H9 (cell line): Measurements from ENCODE around the gene NEBL. TPM values are rescaled to one million over a fixed set of nuclear protein-coding genes. Genes with fewer than 3 reads are reported as not detected.

Experiments used
- DNase-seq: peaks from one replicate; pipeline ENCODE4 v3.0.0-alpha.2; 2017
- H2AFZ ChIP-seq: one replicate; pipeline ENCODE4 v1.6.1; 2013; ENCODE audit warnings: mild to moderate bottlenecking, low read length, control low read depth, moderate library complexity
- H2AK5ac ChIP-seq: 2 replicates; pipeline ENCODE4 v1.6.1; 2013; ENCODE audit warnings: low read length, control low read depth, mixed read lengths; ENCODE audit not compliant: insufficient read length
- H2BK120ac ChIP-seq: one replicate; pipeline ENCODE4 v1.6.1; 2013; ENCODE audit warnings: low read depth, mild to moderate bottlenecking, low read length, control low read depth, inconsistent platforms; ENCODE audit not compliant: poor library complexity, severe bottlenecking
- H2BK12ac ChIP-seq: 2 replicates; pipeline ENCODE4 v1.6.1; 2013; ENCODE audit warnings: low read length, control low read depth, mixed read lengths, low read depth; ENCODE audit not compliant: insufficient read length
- H2BK15ac ChIP-seq: 2 replicates; pipeline ENCODE4 v1.6.1; 2013; ENCODE audit warnings: low read depth, low read length, control low read depth
- H2BK20ac ChIP-seq: one replicate; pipeline ENCODE4 v1.6.1; 2013; ENCODE audit warnings: low read depth, mild to moderate bottlenecking, low read length, control low read depth, inconsistent platforms; ENCODE audit not compliant: poor library complexity, severe bottlenecking
- H2BK5ac ChIP-seq: 2 replicates; pipeline ENCODE4 v1.6.1; 2013; ENCODE audit warnings: low read length, control low read depth, mixed read lengths; ENCODE audit not compliant: insufficient read length
- H3K14ac ChIP-seq: 2 replicates; pipeline ENCODE4 v1.6.1; 2013; ENCODE audit warnings: low read length, control low read depth; ENCODE audit not compliant: insufficient read depth
- H3K18ac ChIP-seq: 2 replicates; pipeline ENCODE4 v1.6.1; 2013; ENCODE audit warnings: low read depth, mild to moderate bottlenecking, mixed read lengths, low read length, control low read depth; ENCODE audit not compliant: insufficient read length
- H3K23ac ChIP-seq: 2 replicates; pipeline ENCODE4 v1.6.1; 2013; ENCODE audit warnings: low read length, control low read depth, mixed read lengths, low read depth; ENCODE audit not compliant: insufficient read length
- H3K23me2 ChIP-seq: 2 replicates; pipeline ENCODE4 v1.6.1; 2013; ENCODE audit warnings: low read depth, mild to moderate bottlenecking, mixed read lengths, low read length, control low read depth; ENCODE audit not compliant: insufficient read length, poor library complexity, severe bottlenecking
- H3K27ac ChIP-seq: 2 replicates; pipeline ENCODE4 v1.5.1; 2013; ENCODE audit warnings: low read length, control low read depth, mixed read lengths, low read depth; ENCODE audit not compliant: insufficient read length
- H3K27me3 ChIP-seq: 2 replicates; pipeline ENCODE4 v1.6.1; 2013; ENCODE audit warnings: low read length, control low read depth, inconsistent platforms; ENCODE audit not compliant: insufficient read depth
- H3K4ac ChIP-seq: 2 replicates; pipeline ENCODE4 v1.6.1; 2013; ENCODE audit warnings: low read depth, mild to moderate bottlenecking, control low read depth, inconsistent platforms, low read length, moderate library complexity
- H3K4me1 ChIP-seq: 2 replicates; pipeline ENCODE4 v1.6.1; 2013; ENCODE audit warnings: low read length, control low read depth, inconsistent platforms; ENCODE audit not compliant: insufficient read depth
- H3K4me2 ChIP-seq: 2 replicates; pipeline ENCODE4 v1.6.1; 2013; ENCODE audit warnings: low read length, control low read depth, mixed read lengths; ENCODE audit not compliant: insufficient read length, insufficient read depth
- H3K56ac ChIP-seq: 2 replicates; pipeline ENCODE4 v1.6.1; 2013; ENCODE audit warnings: low read depth, mild to moderate bottlenecking, mixed read lengths, low read length, control low read depth; ENCODE audit not compliant: insufficient read length
- H3K79me1 ChIP-seq: 2 replicates; pipeline ENCODE4 v1.6.1; 2013; ENCODE audit warnings: low read depth, mild to moderate bottlenecking, moderate library complexity, low read length, control low read depth, inconsistent platforms; ENCODE audit not compliant: insufficient read depth, poor library complexity, severe bottlenecking
- H3K79me2 ChIP-seq: 2 replicates; pipeline ENCODE4 v1.6.1; 2013; ENCODE audit warnings: low read length, control low read depth, inconsistent platforms; ENCODE audit not compliant: insufficient read depth
- H3K9ac ChIP-seq: 2 replicates; pipeline ENCODE4 v1.6.1; 2013; ENCODE audit warnings: low read length, control low read depth, mixed read lengths; ENCODE audit not compliant: insufficient read length; ENCODE audit errors: extremely low read depth
- H3K9me3 ChIP-seq: one replicate; pipeline ENCODE4 v1.6.1; 2013; ENCODE audit warnings: low read depth, low read length, inconsistent platforms; ENCODE audit not compliant: control insufficient read depth
- H3T11ph ChIP-seq: one replicate; pipeline ENCODE4 v1.6.1; 2013; ENCODE audit warnings: mild to moderate bottlenecking, low read length, control low read depth, inconsistent platforms
- H4K20me1 ChIP-seq: one replicate; pipeline ENCODE4 v1.6.1; 2013; ENCODE audit not compliant: control insufficient read depth, insufficient read length, insufficient read depth
- H4K5ac ChIP-seq: 2 replicates; pipeline ENCODE4 v1.6.1; 2013; ENCODE audit warnings: low read depth, mild to moderate bottlenecking, mixed read lengths, low read length, control low read depth; ENCODE audit not compliant: insufficient read length
- H4K8ac ChIP-seq: replicated peaks from 2 replicates; pipeline ENCODE4 v1.6.1; 2013; ENCODE audit warnings: low read length, control low read depth, mixed read lengths, low read depth; ENCODE audit not compliant: insufficient read length
- H4K91ac ChIP-seq: 2 replicates; pipeline ENCODE4 v1.6.1; 2013; ENCODE audit warnings: low read depth, mild to moderate bottlenecking, moderate library complexity, mixed read lengths, low read length, control low read depth; ENCODE audit not compliant: insufficient read length
- H3K27ac Mint-ChIP-seq, 3 experiments: 2 replicates in 2 of 3; 3 replicates in 1 of 3; pipeline ENCODE4 v1.8.0; 2020 to 2021; ENCODE audit warnings: mixed read lengths in 3 of 3, mild to moderate bottlenecking in 1 of 3, moderate library complexity in 1 of 3
- H3K27me3 Mint-ChIP-seq: 2 replicates; pipeline ENCODE4 v1.8.0; 2021; ENCODE audit warnings: low read depth, mild to moderate bottlenecking, moderate library complexity, mixed read lengths
- H3K36me3 Mint-ChIP-seq, 3 experiments: 2 replicates in 2 of 3; 3 replicates in 1 of 3; pipeline ENCODE4 v1.8.0; 2020 to 2021; ENCODE audit warnings: low read depth in 3 of 3, mixed read lengths in 3 of 3; ENCODE audit not compliant: insufficient read depth in 1 of 3
- H3K4me1 Mint-ChIP-seq, 2 experiments: 2 replicates each; pipeline ENCODE4 v1.8.0; 2020; ENCODE audit warnings: mixed read lengths in 2 of 2
- H3K4me3 Mint-ChIP-seq, 2 experiments: 2 replicates in 1 of 2; 3 replicates in 1 of 2; pipeline ENCODE4 v1.8.0; 2020 to 2021; ENCODE audit warnings: mild to moderate bottlenecking in 2 of 2, mixed read lengths in 2 of 2, moderate library complexity in 1 of 2
- H3K9me3 Mint-ChIP-seq, 2 experiments: 2 replicates in 1 of 2; 3 replicates in 1 of 2; pipeline ENCODE4 v1.8.0; 2020; ENCODE audit warnings: mild to moderate bottlenecking in 2 of 2, mixed read lengths in 2 of 2, moderate library complexity in 1 of 2
- CTCF ChIP-seq: fragments of 200-600 bp; sonication (generic); conservative IDR thresholded peaks from 3 replicates; pipeline ENCODE4 v1.8.0; 2021; ENCODE audit warnings: antibody characterized with exemption, mild to moderate bottlenecking
- WGBS: extraction: QIAGEN DNeasy Blood & Tissue Kit; methylation state at CpG from one replicate; pipeline ENCODE4 v1.1.7; 2013; ENCODE audit warnings: missing lambda C conversion rate, low lambda C conversion rate, mixed read lengths; ENCODE audit not compliant: insufficient read length; ENCODE audit errors: extremely low coverage; 5-methylcytosine and 5-hydroxymethylcytosine counted together
- total RNA-seq: library from RNA; stranded (reverse); gene quantifications from 2 replicates; pipeline ENCODE4 v1.2.1, GENCODE V29; 2021

NEBL gene
- total RNA-seq, 1 experiment from 2014 or later, result 20.9 TPM

GRCh38 chr10:20771051-20771450, 126.1 kb downstream of the NEBL start:
- no peak overlapping the region for H3K4me2 ChIP-seq
- WGBS, result no CpG with 5 or more reads among the region's 2 CpGs
- DNase-seq, result no peak
- H2AFZ ChIP-seq, result no peak overlapping the region
- no peak overlapping the region for H3K4ac ChIP-seq
- H4K5ac ChIP-seq, result no peak overlapping the region
- H2BK12ac ChIP-seq, result no peak overlapping the region
- H3K27me3 ChIP-seq, result no peaks in the 10 kb centered on the region
- H3K9me3 Mint-ChIP-seq, result no peaks in the 10 kb centered on the region
- H2BK120ac ChIP-seq, result no peak overlapping the region
- no peak overlapping the region for H3K56ac ChIP-seq
- no peaks in the 10 kb centered on the region for H3K79me1 ChIP-seq
- H3K4me3 Mint-ChIP-seq, result no peak overlapping the region
- no peaks in the 10 kb centered on the region for H3K23me2 ChIP-seq
- no peak overlapping the region for H3K14ac ChIP-seq
- H3K4me1 ChIP-seq, result no peaks in the 10 kb centered on the region
- H3K27me3 Mint-ChIP-seq, result no peaks in the 10 kb centered on the region
- H3K36me3 Mint-ChIP-seq, result no peaks in the 10 kb centered on the region
- H2BK20ac ChIP-seq, result no peak overlapping the region
- no peak overlapping the region for H3K27ac ChIP-seq
- no peak overlapping the region for H3T11ph ChIP-seq
- no peak overlapping the region for H2AK5ac ChIP-seq
- no peak overlapping the region for H4K91ac ChIP-seq
- H2BK5ac ChIP-seq, result no peak overlapping the region
- no peak overlapping the region for H2BK15ac ChIP-seq
- no peak overlapping the region for H3K23ac ChIP-seq
- no peaks in the 10 kb centered on the region for H3K79me2 ChIP-seq
- no peak overlapping the region for H4K8ac ChIP-seq
- H3K9ac ChIP-seq, result no peak overlapping the region
- no peak overlapping the region for H3K27ac Mint-ChIP-seq
- H3K18ac ChIP-seq, result no peak overlapping the region
- TF ChIP-seq CTCF, result no peak
- H4K20me1 ChIP-seq, result no peaks in the 10 kb centered on the region
- no peaks in the 10 kb centered on the region for H3K9me3 ChIP-seq
- H3K4me1 Mint-ChIP-seq, result peaks cover 0 to 5% of the 10 kb centered on the region in 2 experiments; a peak in 1 of 4 replicates
